Neural crest cell (in vitro differentiated cells): ENCODE results near the gene CHRNA4. TPM values are rescaled to one million over a fixed set of nuclear protein-coding genes. Genes with fewer than 3 reads are reported as not detected.

ENCODE experiments used
- DNase-seq: peaks from one replicate; pipeline ENCODE4 v3.0.0; 2021; ENCODE audit warnings: low read depth, mixed read lengths, low spot score
- H3K27ac Mint-ChIP-seq: one replicate; pipeline ENCODE4 v1.8.0; 2021; ENCODE audit warnings: mild to moderate bottlenecking, mixed read lengths; ENCODE audit not compliant: unreplicated experiment
- H3K27me3 Mint-ChIP-seq: 2 replicates; pipeline ENCODE4 v1.8.0; 2021; ENCODE audit warnings: low read depth, mild to moderate bottlenecking, mixed read lengths
- H3K36me3 Mint-ChIP-seq: 2 replicates; pipeline ENCODE4 v1.8.0; 2021; ENCODE audit warnings: low read depth, mild to moderate bottlenecking, mixed read lengths
- H3K4me1 Mint-ChIP-seq: 2 replicates; pipeline ENCODE4 v1.8.0; 2021; ENCODE audit warnings: mixed read lengths
- H3K4me3 Mint-ChIP-seq: one replicate; pipeline ENCODE4 v1.8.0; 2021; ENCODE audit warnings: mild to moderate bottlenecking, mixed read lengths
- H3K9me3 Mint-ChIP-seq: 2 replicates; pipeline ENCODE4 v1.8.0; 2021; ENCODE audit warnings: mixed read lengths
- total RNA-seq: library from RNA; stranded (reverse); gene quantifications from 2 replicates; pipeline ENCODE4 v1.2.1, GENCODE V29; 2021
- TF ChIP-seq, protein P1 (sequence below): fragments of 200-600 bp; sonication (generic); conservative IDR thresholded peaks from 2 replicates; pipeline ENCODE4 v1.5.0; 2021; ENCODE audit warnings: antibody characterized with exemption, mild to moderate bottlenecking

Gene CHRNA4
- total RNA-seq, 1 donor from 2014 or later = 5.4 TPM

DNA sequence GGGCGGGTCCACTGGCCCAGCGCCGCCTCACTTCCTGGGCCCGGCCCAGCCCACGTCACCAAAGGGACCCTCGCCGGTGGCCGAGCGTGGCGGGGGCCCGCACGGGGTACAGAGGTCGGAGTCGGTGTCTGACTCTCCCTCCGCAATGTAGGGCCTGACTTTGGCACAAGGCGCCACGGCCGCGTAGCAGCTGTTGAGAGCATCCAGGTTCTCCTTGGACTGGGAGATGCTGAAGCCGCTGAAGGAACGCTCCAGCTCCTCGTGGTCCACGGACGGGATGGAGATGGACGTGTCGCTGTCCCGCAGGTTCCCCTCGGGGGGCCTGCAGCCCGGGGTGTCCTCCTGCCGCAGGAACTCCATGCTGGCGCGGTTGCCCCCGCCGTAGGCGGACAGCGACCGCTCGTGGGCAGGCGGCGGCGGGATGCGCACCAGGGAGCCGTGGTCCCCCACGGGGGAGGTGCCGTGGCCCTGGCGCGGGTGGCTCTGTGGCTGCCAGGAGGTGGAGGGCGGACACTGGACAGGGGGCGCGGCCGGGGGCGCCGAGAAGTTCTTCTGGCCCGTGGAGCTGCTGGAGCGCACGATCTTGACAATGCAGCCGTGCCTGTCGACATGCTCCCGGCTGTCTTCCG, 45.6 kb upstream of the CHRNA4 start:
- Mint-ChIP-seq H3K27ac (no peak overlapping the region), H3K4me1 (peaks cover 5% of the 10 kb centered on the region), H3K27me3 (no peaks in the 10 kb centered on the region), H3K36me3 (no peaks in the 10 kb centered on the region), H3K4me3 (no peak overlapping the region), H3K9me3 (no peaks in the 10 kb centered on the region)
- no peak for DNase-seq
- TF ChIP-seq, protein P1, sequence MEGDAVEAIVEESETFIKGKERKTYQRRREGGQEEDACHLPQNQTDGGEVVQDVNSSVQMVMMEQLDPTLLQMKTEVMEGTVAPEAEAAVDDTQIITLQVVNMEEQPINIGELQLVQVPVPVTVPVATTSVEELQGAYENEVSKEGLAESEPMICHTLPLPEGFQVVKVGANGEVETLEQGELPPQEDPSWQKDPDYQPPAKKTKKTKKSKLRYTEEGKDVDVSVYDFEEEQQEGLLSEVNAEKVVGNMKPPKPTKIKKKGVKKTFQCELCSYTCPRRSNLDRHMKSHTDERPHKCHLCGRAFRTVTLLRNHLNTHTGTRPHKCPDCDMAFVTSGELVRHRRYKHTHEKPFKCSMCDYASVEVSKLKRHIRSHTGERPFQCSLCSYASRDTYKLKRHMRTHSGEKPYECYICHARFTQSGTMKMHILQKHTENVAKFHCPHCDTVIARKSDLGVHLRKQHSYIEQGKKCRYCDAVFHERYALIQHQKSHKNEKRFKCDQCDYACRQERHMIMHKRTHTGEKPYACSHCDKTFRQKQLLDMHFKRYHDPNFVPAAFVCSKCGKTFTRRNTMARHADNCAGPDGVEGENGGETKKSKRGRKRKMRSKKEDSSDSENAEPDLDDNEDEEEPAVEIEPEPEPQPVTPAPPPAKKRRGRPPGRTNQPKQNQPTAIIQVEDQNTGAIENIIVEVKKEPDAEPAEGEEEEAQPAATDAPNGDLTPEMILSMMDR = no peak

DNA sequence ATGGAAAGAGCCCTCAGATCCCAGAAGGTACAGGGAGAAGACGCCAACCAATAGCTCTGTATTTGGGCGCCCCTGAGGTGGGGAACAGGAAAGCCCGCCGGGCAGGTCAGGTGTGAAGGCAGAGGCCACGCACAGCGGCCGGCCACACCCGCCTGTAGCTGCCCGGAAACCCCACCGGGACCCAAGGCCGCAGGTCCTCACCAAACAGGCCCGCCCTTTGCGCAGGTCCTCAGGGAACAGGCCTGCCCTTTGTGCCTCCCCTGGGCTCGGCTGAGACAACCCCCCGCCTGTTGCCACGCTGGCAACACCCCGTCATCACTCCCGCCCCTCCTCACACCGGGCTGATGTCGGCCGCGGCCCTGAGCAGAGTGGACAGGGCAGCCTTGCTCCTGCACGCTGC, 44.9 kb upstream of the CHRNA4 start:
- no peaks in the 10 kb centered on the region for H3K9me3 Mint-ChIP-seq
- TF ChIP-seq, protein P1 = no peak
- no peak for DNase-seq
- peaks cover 5% of the 10 kb centered on the region for H3K4me1 Mint-ChIP-seq
- H3K27me3 Mint-ChIP-seq = no peaks in the 10 kb centered on the region
- H3K36me3 Mint-ChIP-seq = no peaks in the 10 kb centered on the region
- H3K27ac Mint-ChIP-seq = no peak overlapping the region
- no peak overlapping the region for H3K4me3 Mint-ChIP-seq

DNA sequence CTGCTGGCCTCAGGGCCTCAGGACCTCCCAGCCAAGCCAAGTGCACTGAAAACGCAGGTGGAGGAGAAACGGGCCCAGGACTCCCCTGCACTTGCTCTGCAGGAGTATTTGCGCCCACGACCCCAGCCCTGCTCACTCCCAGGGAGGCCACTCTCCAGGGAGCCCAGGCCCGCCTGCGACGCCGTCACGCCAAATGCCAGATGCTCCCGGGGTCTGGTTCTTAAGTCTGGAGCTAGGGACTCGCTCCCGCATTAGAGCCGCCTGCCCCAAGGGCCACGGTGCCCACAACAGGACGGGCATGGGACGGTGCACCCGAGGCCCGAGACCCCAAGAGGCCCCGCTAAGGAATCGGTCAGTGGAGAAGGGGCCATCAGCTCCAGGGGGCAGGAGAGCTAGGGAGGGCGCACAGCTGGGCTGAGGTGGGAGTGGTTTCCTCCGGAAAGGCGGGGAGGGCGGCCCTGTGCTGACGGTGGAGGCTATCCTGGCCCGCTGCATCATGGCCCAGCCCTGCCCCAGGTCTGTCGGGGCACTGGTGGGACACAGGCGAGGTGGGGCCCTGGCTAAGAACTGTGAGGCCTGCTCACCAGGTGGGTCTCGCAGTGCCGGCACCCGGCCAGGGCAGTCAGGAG, 44.1 kb upstream of the CHRNA4 start:
- H3K9me3 Mint-ChIP-seq = no peaks in the 10 kb centered on the region
- H3K4me1 Mint-ChIP-seq = peaks cover 5% of the 10 kb centered on the region
- H3K27ac Mint-ChIP-seq = no peak overlapping the region
- DNase-seq = no peak
- no peaks in the 10 kb centered on the region for H3K27me3 Mint-ChIP-seq
- no peak overlapping the region for H3K4me3 Mint-ChIP-seq
- H3K36me3 Mint-ChIP-seq = no peaks in the 10 kb centered on the region
- TF ChIP-seq, protein P1 = no peak

DNA sequence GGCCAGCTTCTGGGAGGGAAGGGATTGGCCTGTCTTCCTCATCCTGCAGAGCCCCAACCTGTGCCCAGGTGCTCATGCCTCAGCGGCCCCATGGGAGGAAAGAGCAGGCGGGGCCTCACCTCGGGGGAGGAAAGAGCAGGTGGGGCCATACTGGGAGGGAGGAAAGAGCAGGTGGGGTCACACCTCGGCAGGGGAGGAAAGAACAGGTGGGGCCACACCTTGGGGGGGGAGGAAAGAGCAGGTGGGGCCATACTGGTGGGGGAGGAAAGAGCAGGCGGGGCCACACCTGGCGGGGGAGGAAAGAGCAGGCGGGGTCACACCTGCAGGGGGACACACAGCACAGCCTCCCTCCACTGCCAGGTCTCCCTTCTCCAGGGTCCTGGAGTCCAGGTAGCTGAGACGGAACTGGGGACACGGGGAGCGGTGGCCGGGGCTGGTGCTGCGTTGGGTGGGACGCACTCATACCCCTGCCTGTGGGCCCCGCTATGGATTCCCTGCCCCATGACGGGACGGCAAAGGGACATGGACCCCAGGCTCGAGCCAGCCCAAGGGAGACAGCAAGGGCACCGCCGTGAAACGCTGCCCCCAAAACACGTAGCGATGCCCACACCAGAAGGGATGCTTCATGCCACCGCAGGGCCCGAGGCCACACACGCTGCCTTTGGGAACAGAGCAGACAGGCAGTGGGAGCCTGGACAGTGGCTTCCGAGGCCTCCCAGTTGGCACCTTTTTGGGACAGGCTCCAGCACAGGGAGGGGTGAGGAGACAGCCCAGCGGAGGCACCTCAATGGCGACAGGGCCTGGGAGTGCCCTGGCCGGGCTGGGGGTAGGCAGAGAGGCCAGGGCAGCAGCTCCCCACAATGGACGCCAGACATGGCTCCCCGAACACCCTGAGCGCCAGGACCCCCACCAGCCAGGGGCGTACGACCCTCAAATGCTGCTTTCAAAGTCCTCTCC, 43.3 kb upstream of the CHRNA4 start:
- H3K36me3 Mint-ChIP-seq = no peaks in the 10 kb centered on the region
- H3K9me3 Mint-ChIP-seq = no peaks in the 10 kb centered on the region
- H3K4me3 Mint-ChIP-seq = no peak overlapping the region
- TF ChIP-seq, protein P1 = no peak
- H3K27ac Mint-ChIP-seq = no peak overlapping the region
- H3K27me3 Mint-ChIP-seq = no peaks in the 10 kb centered on the region
- H3K4me1 Mint-ChIP-seq = peaks cover 5% of the 10 kb centered on the region
- DNase-seq = no peak

DNA sequence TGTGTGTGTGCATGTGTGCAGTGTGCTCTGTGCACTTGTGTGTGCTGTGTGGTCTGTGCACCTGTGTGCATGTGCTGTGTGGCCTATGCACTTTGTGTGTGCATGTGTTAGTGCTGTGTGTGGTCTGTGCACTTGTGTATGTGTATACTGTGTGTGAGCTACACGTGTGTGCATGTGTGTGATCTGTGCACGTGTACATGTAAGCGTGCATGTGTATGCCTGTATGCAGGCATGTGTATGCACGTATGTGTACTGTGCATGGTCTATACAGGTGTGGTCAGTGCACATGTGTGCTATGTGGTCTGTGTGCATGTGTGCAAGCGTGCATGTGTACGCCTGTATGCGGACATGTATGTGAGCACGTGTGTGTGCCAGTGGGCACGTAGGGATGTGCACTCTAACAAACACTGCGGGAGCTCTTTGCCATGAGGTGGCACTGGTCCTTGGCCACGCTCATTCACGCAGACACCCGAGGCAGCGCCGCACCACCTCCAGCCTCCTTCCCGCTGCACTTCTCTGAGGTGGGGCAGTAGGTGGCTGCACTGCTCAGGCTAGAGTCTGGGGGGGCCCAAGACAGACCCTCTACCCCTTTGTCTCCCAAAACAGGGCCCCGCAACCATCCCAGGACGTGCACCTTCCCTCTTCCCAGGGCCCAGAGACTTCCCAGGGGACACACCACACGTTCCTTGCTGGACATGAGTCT, 42.4 kb upstream of the CHRNA4 start:
- Mint-ChIP-seq H3K4me3 (no peak overlapping the region), H3K27me3 (no peaks in the 10 kb centered on the region), H3K36me3 (no peaks in the 10 kb centered on the region), H3K4me1 (no peaks in the 10 kb centered on the region), H3K27ac (peak overlapping the region; percentile 62), H3K9me3 (no peaks in the 10 kb centered on the region)
- no peak for DNase-seq
- TF ChIP-seq, protein P1 = no peak
